HG02610 (cell line): ENCODE data around the gene CNTN4.
"Not testable (repeated sequence)": the region's sequence is repeated elsewhere in the genome, so short reads cannot be mapped to it uniquely, and the experiment has no call there.

Experiments used
- ATAC-seq: cut with Tn5 transposase; IDR thresholded peaks from one replicate; pipeline ENCODE4 v1.9.1; 2021; ENCODE audit warnings: mild to moderate bottlenecking, moderate library complexity; ENCODE audit not compliant: unreplicated experiment

CNTN4 gene

DNA sequence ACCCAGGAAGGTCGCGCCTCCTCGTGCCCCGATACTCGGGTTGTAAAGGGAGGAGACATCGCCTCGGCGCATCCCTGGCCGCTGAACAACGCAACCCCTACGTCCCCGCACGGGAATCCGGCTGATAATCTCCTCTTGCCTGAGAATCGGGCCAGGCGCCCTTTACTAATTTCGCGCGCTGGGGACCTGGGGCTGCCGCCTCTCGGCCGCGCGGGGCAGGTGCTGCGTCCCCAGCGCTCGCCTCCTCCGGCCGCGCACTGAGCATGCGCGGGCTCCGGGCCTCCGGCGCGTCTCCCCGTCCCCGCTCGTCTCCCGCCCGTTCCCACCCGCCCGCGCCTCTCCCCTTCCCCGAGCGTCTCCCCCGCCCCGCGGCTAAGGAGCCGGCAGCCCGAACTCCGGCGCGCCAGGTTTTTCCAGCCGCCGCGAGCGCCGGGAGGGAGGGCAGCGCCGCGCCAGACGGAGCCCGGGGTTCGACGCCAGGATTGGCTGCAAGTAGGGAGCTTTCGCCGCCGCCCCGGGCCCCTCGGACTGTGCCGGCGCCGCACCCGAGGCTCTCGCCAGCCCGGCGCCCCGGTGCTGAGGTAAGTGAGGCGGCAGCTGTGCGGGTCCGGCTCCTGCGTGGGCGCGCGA, at the start of gene CNTN4:
Gene CNTN4 (plus strand): TSS at position 469 of the 630 bp plus-strand sequence.
- no peak for ATAC-seq

GRCh38 chr3:2061360-2061759, 37.3 kb upstream of the CNTN4 start:
- ATAC-seq, result no peak

DNA sequence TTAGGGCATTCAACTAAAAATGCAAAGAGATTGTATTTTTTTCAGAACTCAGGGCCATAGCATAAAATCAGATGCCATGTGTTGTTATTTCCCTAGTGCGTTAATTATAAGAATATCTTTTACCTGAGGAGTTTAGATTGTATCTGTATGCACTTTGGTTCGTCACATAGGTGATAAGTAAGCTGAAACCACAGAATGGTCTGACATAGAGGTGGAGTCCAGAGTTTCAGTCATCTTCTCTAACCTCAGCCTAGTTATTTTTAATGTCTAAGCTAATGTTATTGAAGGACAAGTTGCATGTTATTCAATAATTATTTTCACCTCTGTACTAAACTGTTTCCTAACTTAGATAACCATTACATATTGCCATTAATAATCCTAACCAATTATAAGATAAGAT, 27.1 kb upstream of the CNTN4 start:
- ATAC-seq, result no peak

DNA sequence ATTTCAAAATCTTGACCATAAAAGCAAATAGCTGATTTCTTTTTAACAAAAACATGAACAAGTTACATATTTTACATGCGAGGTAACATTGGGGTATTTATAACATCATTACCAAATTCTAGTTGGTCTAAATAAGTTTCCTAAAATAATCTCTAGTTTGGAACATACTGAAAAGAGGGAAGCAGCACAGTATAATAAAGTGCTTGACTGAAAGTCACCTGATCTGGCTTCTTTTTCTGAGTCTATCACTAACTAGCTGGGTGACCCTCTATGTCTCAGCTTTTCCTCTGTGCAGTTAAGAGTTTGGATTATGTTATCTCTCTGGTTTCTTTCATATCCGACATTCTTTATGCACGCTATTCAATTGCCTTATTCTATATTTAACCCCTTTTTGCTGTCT, 19.8 kb upstream of the CNTN4 start:
- ATAC-seq, result no peak

- no peak for ATAC-seq
Measured at GRCh38 chr3:2082871-2083480, 15.7 kb upstream of the CNTN4 start.

- not testable (repeated sequence) for ATAC-seq
Measured at GRCh38 chr3:2083558-2083957, 15.1 kb upstream of the CNTN4 start.

DNA sequence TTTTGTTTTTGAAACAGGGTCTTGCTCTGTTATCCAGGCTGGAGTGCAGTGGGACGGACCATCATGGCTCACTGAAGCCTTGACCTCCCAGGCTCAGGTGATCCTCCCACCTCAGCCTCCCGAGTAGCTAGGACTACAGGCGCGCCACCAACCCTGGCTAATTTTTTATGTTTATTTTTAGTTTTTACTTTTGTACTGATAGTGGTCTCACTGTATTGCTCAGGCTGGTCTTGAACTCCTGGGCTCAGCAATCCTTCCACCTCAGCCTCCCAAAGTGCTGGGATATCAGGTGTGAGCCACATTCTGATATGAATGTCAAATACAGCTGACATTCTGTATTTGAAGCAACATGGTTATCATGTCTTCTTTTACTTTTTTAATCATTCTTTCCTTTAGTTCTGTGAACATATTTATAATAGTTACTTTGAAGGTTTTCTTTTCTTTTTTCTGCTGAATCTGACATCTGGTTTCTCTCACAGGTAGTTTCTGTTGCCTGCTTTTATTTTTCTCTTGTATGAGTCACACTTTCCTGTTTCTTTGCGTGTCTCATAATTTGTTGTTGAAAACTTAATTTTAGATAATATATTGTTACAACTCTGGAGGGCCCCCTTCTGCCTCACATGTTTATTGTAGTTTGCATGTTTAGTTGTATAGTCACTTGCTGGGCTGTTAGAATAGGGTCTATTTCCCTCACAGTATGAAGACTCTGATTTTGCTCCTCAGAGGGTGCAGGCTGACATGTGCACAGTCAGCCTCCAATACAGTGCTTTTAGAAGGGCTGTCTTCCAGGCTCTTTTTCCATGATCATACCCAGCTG, 8.4 kb upstream of the CNTN4 start:
- no peak for ATAC-seq

DNA sequence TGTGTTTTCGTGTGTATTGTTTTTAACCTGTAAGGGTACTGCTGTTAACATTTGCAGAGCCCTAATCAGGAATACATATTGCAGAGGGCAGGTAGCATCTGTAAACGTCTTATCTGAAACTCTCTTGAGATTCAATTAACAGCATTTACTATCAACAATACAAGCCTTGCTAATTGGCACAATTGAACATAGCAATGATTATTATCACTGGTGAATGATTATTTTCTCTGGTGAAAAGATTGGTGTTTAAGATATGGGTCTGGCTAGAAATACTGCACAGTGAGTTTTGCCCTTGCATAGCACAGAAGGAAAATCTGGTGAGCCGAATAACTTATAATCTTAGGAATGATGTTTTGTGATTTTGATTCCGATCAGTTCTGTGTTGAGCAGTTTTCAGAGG, 5.9 kb upstream of the CNTN4 start:
- no peak for ATAC-seq

GRCh38 chr3:2094941-2095340, 3.7 kb upstream of the CNTN4 start:
- no peak for ATAC-seq

DNA sequence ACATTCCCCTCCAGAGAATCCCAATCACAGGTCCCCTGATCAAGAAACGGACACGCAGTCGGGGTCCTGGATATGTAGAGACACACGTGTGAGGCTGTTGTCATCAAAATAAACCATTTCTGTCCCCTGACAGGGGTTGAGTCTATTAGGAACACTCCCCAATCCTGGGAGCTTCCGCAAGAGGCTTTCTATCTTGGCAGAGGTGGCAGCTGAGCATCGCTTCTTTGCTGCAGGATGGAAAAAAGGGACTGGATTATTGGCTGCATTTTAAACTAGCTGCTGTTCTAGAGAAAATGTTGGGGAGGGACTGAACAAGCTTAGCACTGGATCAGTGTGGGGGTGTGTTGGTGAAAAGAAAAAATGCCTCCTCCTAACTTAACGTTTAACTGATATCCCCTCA, 2.5 kb upstream of the CNTN4 start:
- no peak for ATAC-seq

DNA sequence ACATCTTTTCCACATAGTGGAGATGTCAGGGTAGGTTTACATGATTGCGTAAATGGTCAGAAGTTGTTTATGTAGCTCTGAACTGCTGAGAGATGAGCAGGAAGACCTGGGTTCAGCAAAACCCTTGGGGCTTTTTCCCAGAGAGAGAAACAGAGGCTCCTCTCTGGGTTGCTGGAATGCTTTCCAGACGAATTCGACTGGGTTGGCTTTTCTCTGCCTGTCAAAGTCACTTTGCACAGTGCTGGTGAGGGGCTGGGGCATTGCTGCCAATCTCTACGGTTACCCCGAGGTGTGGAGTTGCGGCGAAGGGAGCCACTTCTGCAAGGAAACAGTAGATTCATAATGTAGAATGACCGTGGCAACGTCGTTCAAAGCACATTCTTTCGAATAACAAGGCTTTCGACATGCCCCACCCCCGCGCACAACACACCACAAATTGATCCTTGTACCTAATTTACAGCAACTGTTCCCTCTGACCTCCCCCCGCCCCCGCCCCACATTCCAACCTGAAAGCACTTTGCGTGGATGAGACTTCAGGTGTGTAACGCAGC, 950 bp upstream of the CNTN4 start:
- ATAC-seq, result no peak

GRCh38 chr3:2099028-2099671, 484 bp downstream of the CNTN4 start:
- ATAC-seq, result no peak

DNA sequence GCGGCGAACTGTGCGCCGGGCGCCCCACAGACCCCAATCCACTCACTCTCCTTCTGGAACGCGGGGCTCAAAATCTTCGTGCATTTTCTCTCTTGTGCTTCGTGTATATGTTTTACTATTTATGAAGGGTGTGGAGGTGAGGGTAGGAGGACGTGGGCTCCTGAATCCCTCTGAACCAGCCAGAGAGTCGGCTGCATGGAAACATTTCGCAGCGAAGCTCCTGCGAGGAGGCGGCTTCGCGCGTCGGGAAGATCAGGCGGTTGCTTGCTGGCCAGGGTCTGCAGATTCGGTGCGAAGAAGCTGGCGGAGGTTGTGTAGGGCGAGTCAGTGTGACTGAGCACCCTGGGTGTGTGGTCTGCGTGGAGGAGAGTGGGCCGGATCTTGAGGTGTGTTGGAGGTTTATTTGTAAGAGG, 1.1 kb downstream of the CNTN4 start:
- ATAC-seq, result no peak

- ATAC-seq, result no peak
Measured at GRCh38 chr3:2106438-2106837, 7.8 kb downstream of the CNTN4 start.

DNA sequence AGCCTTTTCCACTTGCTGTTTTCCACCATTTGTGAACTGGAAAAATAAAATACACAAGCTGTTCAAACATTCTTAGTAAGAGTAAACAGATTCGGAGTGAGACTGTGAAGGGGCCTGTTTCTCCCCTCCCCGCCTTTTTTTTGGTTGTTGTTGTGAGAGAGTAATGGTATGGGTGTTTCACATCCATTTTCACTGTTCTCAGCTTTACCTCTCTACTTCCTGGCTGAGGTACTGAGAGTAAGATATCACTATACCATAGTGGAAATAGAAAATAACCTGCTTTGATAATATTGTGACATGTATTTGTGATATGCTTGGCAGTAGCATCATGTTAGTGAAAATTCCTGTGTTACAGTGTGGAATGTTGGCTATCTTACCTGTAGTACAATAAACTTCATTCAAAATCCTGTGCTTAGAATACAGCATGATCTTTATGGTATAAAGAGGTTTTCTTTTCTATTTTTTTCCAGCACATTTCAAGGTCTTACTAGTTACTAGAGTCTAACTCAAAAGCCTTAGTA, 12.0 kb downstream of the CNTN4 start:
- ATAC-seq, result no peak

GRCh38 chr3:2114617-2115275, 16.1 kb downstream of the CNTN4 start:
- no peak for ATAC-seq

DNA sequence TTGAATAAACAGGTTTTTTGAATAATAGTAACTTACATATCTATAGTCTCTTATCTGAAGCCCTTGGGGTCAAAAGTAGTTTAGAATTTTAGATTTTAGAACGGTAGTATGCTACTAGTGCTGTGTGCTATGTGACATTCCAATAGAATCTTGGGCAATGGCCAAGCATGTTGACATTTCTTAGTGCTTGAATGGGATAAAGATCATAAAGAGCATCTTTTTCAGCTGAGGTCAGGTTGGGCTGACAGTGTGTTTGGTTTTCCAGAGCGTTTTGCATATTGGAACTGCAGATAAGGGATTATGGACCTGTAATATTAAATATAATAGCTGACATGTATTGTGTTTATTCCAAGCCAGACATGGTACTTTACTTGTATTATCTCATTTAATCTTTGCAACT, 32.1 kb downstream of the CNTN4 start:
- no peak for ATAC-seq

- no peak for ATAC-seq
Measured at GRCh38 chr3:2133146-2133545, 34.5 kb downstream of the CNTN4 start.

GRCh38 chr3:2137651-2138050, 39.0 kb downstream of the CNTN4 start:
- no peak for ATAC-seq

DNA sequence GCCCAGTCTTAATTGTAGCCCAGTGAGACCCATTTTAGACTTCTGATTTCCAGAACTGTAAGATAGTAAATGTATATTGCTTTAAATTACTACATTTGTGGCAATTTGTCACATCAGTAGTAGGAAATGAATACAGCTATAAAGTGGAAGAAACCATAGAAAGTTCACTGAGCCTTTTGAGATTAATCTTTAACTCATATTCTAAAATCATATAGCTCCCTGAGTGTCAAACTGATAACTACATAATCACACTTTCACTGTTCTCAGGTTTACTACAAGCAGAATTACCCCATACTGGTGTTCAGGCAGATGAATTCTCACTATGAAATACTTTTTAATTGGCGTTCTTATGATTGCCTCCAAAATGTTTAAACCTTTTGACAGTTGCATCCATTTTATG, 42.8 kb downstream of the CNTN4 start:
- ATAC-seq, result no peak
